ENCODE data around the gene BIVM.

The BIVM gene

GRCh38 chr13:102845289-102845629 is 46.3 kb downstream of the BIVM start:
- DNase-seq (ENCODE audit: low spot score), result no peak

DNA sequence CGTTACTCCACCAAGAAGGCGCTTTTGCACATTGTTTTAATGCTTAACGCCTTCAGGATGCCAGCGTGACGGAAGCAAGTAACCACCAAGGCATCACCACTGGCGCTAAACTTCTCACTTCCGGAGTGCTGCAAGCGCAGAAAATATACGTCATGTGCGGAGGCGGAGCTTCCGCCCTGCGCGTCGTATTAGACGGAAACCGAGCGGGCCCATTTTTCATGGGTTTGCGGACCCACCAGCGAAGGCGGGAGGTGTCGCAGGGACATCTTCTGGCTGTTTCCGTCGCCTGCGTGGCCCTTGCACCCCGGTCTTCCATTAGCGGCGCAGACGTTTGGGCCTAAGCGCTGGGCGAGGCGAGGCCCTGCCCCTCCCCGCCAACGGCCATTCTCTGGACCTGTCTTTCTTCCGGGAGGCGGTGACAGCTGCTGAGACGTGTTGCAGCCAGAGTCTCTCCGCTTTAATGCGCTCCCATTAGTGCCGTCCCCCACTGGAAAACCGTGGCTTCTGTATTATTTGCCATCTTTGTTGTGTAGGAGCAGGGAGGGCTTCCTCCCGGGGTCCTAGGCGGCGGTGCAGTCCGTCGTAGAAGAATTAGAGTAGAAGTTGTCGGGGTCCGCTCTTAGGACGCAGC is 46.8 kb downstream of the BIVM start, which contains the start of gene ERCC5:
TSS of gene ERCC5 (plus strand) at position 403 of the 631 bp plus-strand sequence. CDS start 235 bp downstream, outside the sequence.
- peak; percentile 93 for DNase-seq (ENCODE audit: low spot score)

- DNase-seq (ENCODE audit: low spot score), result peak; percentile 59
Observed at GRCh38 chr13:102846261-102847015, 47.5 kb downstream of the BIVM start.

GRCh38 chr13:102847272-102848234 is 48.6 kb downstream of the BIVM start:
- peak; percentile 63 for DNase-seq (ENCODE audit: low spot score)

- no peak for DNase-seq (ENCODE audit: low spot score)
Observed at GRCh38 chr13:102848956-102849355, 50.0 kb downstream of the BIVM start.

DNA sequence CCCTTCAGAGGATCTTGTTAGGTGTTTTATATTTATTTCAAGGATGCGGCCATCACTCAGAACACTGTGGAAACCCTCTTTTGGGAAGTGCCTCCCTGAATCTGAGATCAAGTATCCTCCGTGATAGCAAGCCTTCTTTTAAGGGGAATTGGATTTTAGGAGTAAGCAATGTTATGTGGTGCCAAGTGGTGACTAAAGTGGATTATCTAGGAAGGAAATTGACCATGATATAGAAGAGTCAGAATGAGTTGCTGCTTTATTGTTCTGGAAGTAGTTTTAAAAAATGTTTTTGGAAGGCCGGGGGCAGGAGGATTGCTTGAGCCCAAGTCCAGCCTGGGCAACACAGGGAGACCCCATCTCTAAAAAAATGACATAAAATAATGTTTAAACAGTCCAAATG is 53.6 kb downstream of the BIVM start:
- DNase-seq (ENCODE audit: low spot score), result no peak

DNA sequence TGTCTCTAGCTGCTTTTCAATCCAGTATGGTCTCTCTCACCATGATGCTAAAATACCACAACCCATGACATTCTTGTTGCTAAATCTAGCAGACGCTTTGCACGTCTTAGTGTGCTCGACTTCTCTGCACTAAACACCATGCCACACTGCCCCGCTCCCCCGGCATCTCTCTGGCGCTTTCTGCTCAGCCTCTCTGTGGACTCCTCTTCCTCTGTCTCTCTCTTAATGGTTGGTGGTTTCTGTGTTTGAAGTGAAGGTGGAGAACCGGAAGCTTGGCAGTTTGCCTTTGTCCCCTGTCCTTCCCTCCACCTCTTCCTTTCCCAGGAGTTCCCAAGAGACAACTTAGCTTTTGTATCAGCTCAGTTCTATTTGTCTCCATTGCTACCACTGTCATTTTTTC is 55.8 kb downstream of the BIVM start:
- DNase-seq (ENCODE audit: low spot score), result no peak

DNA sequence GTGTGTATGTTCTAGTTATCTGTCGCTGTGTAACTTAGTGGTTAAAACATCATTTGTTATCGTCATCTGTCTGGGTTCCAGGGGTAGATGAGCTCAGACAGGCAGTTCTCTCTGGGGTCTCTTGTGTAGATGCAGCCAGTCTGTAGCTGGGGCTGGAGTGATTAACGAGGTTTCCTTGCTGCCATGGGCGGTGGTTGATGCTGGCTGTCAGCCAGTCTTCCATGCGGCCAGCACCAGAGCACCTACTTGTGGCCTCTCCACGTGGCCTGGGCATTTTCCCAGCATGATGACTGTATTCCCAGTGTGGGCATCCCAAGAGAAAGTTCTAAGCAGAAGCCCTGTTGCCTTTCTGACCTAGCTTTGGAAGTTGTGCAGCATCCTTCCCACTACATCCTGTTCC is 57.6 kb downstream of the BIVM start:
- no peak for DNase-seq (ENCODE audit: low spot score)

DNA sequence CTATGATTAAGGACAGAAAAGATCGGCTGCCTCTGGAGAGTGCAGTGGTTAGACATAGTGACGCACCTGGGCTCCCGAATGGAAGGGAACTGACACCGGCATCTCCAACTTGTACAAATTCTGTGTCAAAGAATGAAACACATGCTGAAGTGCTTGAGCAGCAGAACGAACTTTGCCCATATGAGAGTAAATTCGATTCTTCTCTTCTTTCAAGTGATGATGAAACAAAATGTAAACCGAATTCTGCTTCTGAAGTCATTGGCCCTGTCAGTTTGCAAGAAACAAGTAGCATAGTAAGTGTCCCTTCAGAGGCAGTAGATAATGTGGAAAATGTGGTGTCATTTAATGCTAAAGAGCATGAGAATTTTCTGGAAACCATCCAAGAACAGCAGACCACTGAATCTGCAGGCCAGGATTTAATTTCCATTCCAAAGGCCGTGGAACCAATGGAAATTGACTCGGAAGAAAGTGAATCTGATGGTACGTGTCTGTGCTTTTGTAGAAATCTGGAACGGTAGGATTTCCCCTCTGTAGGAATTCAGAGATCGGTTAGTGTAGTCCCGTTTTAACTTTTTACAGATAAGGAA is 63.8 kb downstream of the BIVM start:
- no peak for DNase-seq (ENCODE audit: low spot score)

DNA sequence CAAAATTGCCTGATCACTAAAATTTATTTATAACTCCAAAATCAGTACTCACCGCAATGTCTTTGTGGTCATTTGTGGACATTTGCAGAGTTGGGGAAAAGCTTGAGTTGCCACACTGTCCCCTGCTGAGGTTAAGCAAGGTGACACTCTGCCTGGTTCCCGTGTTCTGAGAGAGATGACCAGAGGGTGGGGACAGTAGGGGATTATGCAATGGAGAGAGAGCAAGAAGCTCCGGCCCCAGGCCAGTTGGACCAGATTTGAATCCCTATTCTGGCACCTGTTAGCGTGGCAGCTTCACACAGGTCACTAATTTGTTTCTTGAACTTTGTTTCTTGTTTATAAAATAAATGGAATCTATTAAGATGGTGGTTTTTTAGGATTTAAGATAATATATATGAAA is 64.7 kb downstream of the BIVM start:
- no peak for DNase-seq (ENCODE audit: low spot score)

- peak; percentile 37 for DNase-seq (ENCODE audit: low spot score)
Observed at GRCh38 chr13:102868366-102868936, 69.5 kb downstream of the BIVM start.

GRCh38 chr13:102869948-102870676 is 71.2 kb downstream of the BIVM start:
- no peak for DNase-seq (ENCODE audit: low spot score)

GRCh38 chr13:102870677-102871415 is 71.9 kb downstream of the BIVM start:
- DNase-seq (ENCODE audit: low spot score), result peak; percentile 72

- no peak for DNase-seq (ENCODE audit: low spot score)
Observed at GRCh38 chr13:102872131-102872530, 73.2 kb downstream of the BIVM start.

DNA sequence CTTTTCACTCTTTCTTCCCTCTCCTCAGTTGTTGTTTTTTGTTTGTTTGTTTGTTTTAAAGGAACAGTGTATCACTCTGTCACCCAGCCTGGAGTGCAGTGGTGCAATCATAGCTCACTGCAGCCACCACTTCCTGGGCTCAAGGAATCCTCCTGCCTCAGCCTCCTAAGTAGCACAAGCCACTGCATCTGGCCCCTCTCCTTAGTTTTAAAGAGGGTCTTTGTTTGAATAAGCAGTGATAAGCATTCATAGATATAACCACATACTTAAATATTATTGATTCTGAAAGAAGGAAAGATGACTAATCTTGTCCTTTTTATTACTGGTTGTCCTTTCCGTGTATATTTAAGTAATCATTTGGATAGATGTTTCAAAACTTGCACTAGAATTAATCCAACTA is 73.6 kb downstream of the BIVM start:
- DNase-seq (ENCODE audit: low spot score), result no peak

- no peak for DNase-seq (ENCODE audit: low spot score)
Observed at GRCh38 chr13:102873653-102874052, 74.7 kb downstream of the BIVM start.

GRCh38 chr13:102875256-102875655 is 76.3 kb downstream of the BIVM start:
- no peak for DNase-seq (ENCODE audit: low spot score)

- no peak for DNase-seq (ENCODE audit: low spot score)
Observed at GRCh38 chr13:102877303-102877702, 78.4 kb downstream of the BIVM start.

DNA sequence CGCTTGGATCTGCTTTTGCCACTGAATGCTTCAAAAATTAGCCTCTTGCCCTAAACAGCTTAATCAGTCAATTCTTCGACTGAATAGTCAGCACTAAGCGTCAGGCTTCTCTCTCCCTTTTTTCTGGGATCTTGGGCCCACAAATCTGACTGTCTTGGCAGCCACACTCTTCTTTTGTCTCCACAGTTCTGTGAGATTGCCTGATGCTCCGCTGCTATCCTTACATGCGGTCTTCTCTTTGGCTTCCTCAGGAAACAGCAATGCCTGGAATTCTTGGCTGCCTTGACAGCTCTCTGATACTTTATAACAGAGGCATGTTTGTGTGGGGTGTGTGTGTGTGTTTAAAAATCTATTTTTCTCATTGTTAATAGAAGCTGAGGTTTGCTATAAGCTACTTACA is 79.6 kb downstream of the BIVM start:
- no peak for DNase-seq (ENCODE audit: low spot score)

DNA sequence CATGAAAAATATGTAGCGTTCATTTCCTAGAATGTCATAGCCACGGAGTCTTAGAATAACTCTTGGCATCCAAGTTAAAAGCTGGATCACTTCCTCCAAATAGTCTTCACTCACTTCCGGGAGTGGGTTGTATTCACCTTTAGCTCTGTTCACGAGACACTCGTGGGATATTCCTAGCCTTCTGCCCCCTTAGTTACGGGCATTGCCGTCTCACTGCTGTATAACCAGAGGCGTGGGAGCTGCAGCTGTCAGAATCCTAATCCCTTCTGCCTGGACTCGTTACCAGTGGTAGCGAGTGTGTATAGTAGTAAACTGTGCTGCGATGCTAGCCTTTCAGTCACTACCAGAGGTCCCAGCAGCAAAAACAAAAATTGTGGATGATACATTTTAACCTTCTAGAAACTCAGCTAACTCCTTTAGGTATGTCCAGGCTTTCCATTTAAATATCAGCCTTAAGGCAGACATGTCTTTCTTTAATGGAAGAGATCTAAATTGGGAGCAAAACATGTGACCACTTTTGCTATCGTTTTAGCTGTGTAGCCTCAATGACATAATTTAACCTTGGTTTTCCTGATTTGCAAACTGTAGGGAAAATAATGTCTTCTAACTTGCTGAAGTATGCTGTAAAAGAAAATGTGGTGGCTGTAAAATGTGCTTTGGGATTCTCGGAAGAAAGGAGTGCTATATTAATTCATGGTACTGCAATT is 81.0 kb downstream of the BIVM start:
- no peak for DNase-seq (ENCODE audit: low spot score)
